Liver (tissue), 9 donors: ENCODE results near the gene VPS39. TPM values are rescaled to one million over a fixed set of nuclear protein-coding genes. Genes with fewer than 3 reads are reported as not detected.

Source experiments
- DNase-seq: peaks from one replicate; pipeline ENCODE4 v3.0.0-alpha.2; 2017; ENCODE audit warnings: low spot score
- H3K27ac ChIP-seq, 2 donors: one replicate each; pipeline ENCODE4 v1.7.0; 2013; ENCODE audit warnings: inconsistent platforms in 2 of 2, low read length in 2 of 2, control low read depth in 1 of 2, low read depth in 1 of 2, mild to moderate bottlenecking in 1 of 2
- H3K27me3 ChIP-seq, 4 donors: one replicate each; pipeline versions ENCODE4 v1.6.1 to v1.7.0; 2013; ENCODE audit warnings: low read length in 3 of 4, inconsistent platforms in 1 of 4, mild to moderate bottlenecking in 1 of 4, moderate library complexity in 1 of 4; ENCODE audit not compliant: control insufficient read depth in 4 of 4, insufficient read depth in 4 of 4
- H3K36me3 ChIP-seq, 4 donors: one replicate each; pipeline versions ENCODE4 v1.6.1 to v1.7.0; 2013; ENCODE audit warnings: low read length in 3 of 4, mild to moderate bottlenecking in 3 of 4, low read depth in 1 of 4, moderate library complexity in 1 of 4; ENCODE audit not compliant: control insufficient read depth in 4 of 4, insufficient read depth in 3 of 4
- H3K4me1 ChIP-seq, 4 donors: one replicate each; pipeline versions ENCODE4 v1.6.1 to v1.7.0; 2013; ENCODE audit warnings: low read length in 3 of 4, mild to moderate bottlenecking in 3 of 4, moderate library complexity in 1 of 4; ENCODE audit not compliant: control insufficient read depth in 4 of 4, insufficient read depth in 4 of 4
- H3K4me3 ChIP-seq, 3 donors: one replicate each; pipeline versions ENCODE4 v1.6.1 to v1.7.0; 2013; ENCODE audit warnings: low read length in 3 of 3, control low read depth in 1 of 3, low read depth in 1 of 3, mild to moderate bottlenecking in 1 of 3
- H3K9ac ChIP-seq, 2 donors: one replicate each; pipeline ENCODE4 v1.7.0; 2013; ENCODE audit warnings: low read length in 2 of 2, mild to moderate bottlenecking in 2 of 2, moderate library complexity in 2 of 2, control low read depth in 1 of 2, low read depth in 1 of 2
- H3K9me3 ChIP-seq, 4 donors: one replicate each; pipeline versions ENCODE4 v1.6.1 to v1.7.0; 2013; ENCODE audit warnings: low read length in 3 of 4; ENCODE audit not compliant: control insufficient read depth in 4 of 4
- FOXA1 ChIP-seq: IDR thresholded peaks from 2 replicates; pipeline ENCODE4 v1.6.1; 2016; ENCODE audit warnings: antibody characterized with exemption
- FOXA2 ChIP-seq: IDR thresholded peaks from 2 replicates; pipeline ENCODE4 v1.6.1; 2016; ENCODE audit warnings: antibody characterized with exemption
- GABPA ChIP-seq, 2 donors: IDR thresholded peaks in 1 of 2; conservative IDR thresholded peaks in 1 of 2; 2 replicates each; pipeline ENCODE4 v1.6.1; 2016; ENCODE audit warnings: antibody characterized with exemption in 2 of 2, mild to moderate bottlenecking in 1 of 2, moderate library complexity in 1 of 2
- HNF4A ChIP-seq, 2 donors: conservative IDR thresholded peaks; 2 replicates each; pipeline ENCODE4 v1.6.1; 2016; ENCODE audit warnings: antibody characterized with exemption in 2 of 2, mild to moderate bottlenecking in 2 of 2
- JUND ChIP-seq, 2 donors: IDR thresholded peaks; 2 replicates each; pipeline ENCODE4 v1.6.1; 2016; ENCODE audit warnings: antibody characterized with exemption in 2 of 2
- NR2F2 ChIP-seq: IDR thresholded peaks from 2 replicates; pipeline ENCODE4 v1.6.1; 2016; ENCODE audit warnings: antibody characterized with exemption
- RAD21 ChIP-seq, 2 donors: IDR thresholded peaks; 2 replicates each; pipeline ENCODE4 v1.6.1; 2016; ENCODE audit warnings: antibody characterized with exemption in 2 of 2, mild to moderate bottlenecking in 2 of 2
- RXRA ChIP-seq, 2 donors: IDR thresholded peaks; 2 replicates each; pipeline ENCODE4 v1.6.1; 2017 to 2018; ENCODE audit warnings: antibody characterized with exemption in 2 of 2, mild to moderate bottlenecking in 1 of 2
- SP1 ChIP-seq: IDR thresholded peaks from 2 replicates; pipeline ENCODE4 v1.6.1; 2018; ENCODE audit warnings: antibody characterized with exemption, mild to moderate bottlenecking
- TAF1 ChIP-seq: conservative IDR thresholded peaks from 2 replicates; pipeline ENCODE4 v1.6.1; 2016; ENCODE audit warnings: antibody characterized with exemption, mild to moderate bottlenecking
- WGBS: extraction: QIAGEN DNeasy Blood & Tissue Kit; methylation state at CpG from one replicate; pipeline ENCODE4 v1.1.7; 2013; 5-methylcytosine and 5-hydroxymethylcytosine counted together
- polyA plus RNA-seq, 2 donors: library from polyadenylated mRNA; stranded (reverse) in 1 of 2; unstranded in 1 of 2; fragments of 200-250 nt in 1 of 2; fragments of >200 nt in 1 of 2; fragmentation: Nextera tagmentation in 1 of 2; extraction: Ambion mirVana in 1 of 2; gene quantifications; one replicate each; pipeline versions ENCODE4 v1.2.1 to v1.2.3, GENCODE V29; 2013 to 2015
- total RNA-seq, 2 donors: library from RNA; depleted of rRNA; stranded (reverse); fragments of >200 nt; gene quantifications; one replicate each; pipeline ENCODE4 v1.2.3, GENCODE V29; 2014
- TF ChIP-seq, protein P1 (sequence below): IDR thresholded peaks from 2 replicates; pipeline ENCODE4 v1.6.1; 2016; ENCODE audit warnings: antibody characterized with exemption, mild to moderate bottlenecking
- TF ChIP-seq, protein P2 (sequence below): IDR thresholded peaks from 2 replicates; pipeline ENCODE4 v1.6.1; 2016; ENCODE audit warnings: antibody characterized with exemption
- TF ChIP-seq, protein P3 (sequence below): IDR thresholded peaks from 2 replicates; pipeline ENCODE4 v1.6.1; 2016; ENCODE audit warnings: antibody characterized with exemption
- TF ChIP-seq, protein P4 (sequence below): fragments of 150-350 bp; IDR thresholded peaks from 2 replicates; pipeline ENCODE4 v1.5.1; 2017; ENCODE audit warnings: improper control_type of control experiment, low read depth, low read length; ENCODE audit not compliant: missing input control
- donor health status: healthy.
- donor health status: healthy.
- donor health status: healthy.
- donor health status: healthy.
- donor health status: healthy.

VPS39 gene
- total and polyA plus RNA-seq, 4 donors: 11.1 to 41.2 (median 16.8) TPM

DNA sequence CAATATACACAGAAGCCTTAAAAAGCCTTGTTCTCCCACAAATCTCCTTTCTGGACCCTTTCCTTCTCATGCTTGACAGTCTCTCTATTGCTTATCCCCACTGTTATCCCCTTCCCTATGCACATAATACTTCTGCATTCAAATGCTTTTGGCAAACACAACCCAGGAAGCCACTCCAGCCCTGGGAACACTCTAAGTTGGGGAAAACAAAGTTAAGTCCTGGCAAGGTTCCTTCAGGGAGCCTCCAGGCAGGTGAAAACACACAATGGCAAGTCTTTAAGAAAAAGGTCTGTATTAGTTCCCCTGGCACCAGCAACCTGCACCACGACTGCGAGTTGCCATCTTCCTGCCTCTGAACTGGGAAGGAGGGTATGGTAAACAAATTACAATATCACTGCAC, 45.2 kb upstream of the VPS39 start (continued):
- TF ChIP-seq, protein P1, sequence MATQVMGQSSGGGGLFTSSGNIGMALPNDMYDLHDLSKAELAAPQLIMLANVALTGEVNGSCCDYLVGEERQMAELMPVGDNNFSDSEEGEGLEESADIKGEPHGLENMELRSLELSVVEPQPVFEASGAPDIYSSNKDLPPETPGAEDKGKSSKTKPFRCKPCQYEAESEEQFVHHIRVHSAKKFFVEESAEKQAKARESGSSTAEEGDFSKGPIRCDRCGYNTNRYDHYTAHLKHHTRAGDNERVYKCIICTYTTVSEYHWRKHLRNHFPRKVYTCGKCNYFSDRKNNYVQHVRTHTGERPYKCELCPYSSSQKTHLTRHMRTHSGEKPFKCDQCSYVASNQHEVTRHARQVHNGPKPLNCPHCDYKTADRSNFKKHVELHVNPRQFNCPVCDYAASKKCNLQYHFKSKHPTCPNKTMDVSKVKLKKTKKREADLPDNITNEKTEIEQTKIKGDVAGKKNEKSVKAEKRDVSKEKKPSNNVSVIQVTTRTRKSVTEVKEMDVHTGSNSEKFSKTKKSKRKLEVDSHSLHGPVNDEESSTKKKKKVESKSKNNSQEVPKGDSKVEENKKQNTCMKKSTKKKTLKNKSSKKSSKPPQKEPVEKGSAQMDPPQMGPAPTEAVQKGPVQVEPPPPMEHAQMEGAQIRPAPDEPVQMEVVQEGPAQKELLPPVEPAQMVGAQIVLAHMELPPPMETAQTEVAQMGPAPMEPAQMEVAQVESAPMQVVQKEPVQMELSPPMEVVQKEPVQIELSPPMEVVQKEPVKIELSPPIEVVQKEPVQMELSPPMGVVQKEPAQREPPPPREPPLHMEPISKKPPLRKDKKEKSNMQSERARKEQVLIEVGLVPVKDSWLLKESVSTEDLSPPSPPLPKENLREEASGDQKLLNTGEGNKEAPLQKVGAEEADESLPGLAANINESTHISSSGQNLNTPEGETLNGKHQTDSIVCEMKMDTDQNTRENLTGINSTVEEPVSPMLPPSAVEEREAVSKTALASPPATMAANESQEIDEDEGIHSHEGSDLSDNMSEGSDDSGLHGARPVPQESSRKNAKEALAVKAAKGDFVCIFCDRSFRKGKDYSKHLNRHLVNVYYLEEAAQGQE: no peak
- TF ChIP-seq JUND (IDR thresholded peaks at IDR 0.05) (no peak), FOXA1 (no peak), NR2F2 (no peak), GABPA (IDR thresholded peaks at IDR 0.05 in 1 of 2, conservative IDR thresholded peaks at IDR 0.05 in 1 of 2) (no peak), HNF4A (conservative IDR thresholded peaks at IDR 0.05) (no peak), TAF1 (no peak), SP1 (no peak)
- TF ChIP-seq, protein P2, sequence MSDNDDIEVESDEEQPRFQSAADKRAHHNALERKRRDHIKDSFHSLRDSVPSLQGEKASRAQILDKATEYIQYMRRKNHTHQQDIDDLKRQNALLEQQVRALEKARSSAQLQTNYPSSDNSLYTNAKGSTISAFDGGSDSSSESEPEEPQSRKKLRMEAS: no peak
- TF ChIP-seq, protein P3, sequence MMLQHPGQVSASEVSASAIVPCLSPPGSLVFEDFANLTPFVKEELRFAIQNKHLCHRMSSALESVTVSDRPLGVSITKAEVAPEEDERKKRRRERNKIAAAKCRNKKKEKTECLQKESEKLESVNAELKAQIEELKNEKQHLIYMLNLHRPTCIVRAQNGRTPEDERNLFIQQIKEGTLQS: no peak

DNA sequence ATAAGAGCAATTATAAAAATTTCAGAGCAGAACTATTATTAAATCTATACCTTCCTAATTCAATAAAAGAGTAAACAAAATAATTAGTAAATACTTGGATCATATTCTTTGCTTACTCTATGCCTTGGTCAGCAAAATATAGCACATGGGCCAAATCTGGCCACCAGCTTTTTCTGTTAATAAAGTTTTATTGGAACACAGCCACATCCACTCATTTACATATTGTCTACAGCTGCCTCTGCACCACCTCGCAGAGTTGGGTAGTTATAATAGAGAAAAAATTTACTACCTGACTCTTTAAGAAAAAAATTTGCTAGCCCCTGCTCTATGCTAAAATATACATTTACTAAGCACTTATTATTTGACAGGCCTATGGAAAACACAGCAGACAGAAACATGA, 32.7 kb upstream of the VPS39 start:
- Histone ChIP-seq H3K4me1 (no peaks in the 10 kb centered on the region), H3K27me3 (no peaks in the 10 kb centered on the region), H3K4me3 (no peak overlapping the region), H3K27ac (no peak overlapping the region), H3K9me3 (no peaks in the 10 kb centered on the region), H3K36me3 (peaks cover 11 to 37% (median 30%) of the 10 kb centered on the region in 4 donors), H3K9ac (no peak overlapping the region)
- no peak for DNase-seq
- WGBS: 97% methylated on average over 1 of the region's 1 CpG
- TF ChIP-seq RXRA (IDR thresholded peaks at IDR 0.05): no peak
- TF ChIP-seq GABPA (IDR thresholded peaks at IDR 0.05 in 1 of 2, conservative IDR thresholded peaks at IDR 0.05 in 1 of 2): no peak
- TF ChIP-seq FOXA2: no peak
- TF ChIP-seq, protein P2: no peak
- TF ChIP-seq, protein P1: no peak
- no peak for TF ChIP-seq SP1
- TF ChIP-seq TAF1: no peak
- TF ChIP-seq, protein P4, sequence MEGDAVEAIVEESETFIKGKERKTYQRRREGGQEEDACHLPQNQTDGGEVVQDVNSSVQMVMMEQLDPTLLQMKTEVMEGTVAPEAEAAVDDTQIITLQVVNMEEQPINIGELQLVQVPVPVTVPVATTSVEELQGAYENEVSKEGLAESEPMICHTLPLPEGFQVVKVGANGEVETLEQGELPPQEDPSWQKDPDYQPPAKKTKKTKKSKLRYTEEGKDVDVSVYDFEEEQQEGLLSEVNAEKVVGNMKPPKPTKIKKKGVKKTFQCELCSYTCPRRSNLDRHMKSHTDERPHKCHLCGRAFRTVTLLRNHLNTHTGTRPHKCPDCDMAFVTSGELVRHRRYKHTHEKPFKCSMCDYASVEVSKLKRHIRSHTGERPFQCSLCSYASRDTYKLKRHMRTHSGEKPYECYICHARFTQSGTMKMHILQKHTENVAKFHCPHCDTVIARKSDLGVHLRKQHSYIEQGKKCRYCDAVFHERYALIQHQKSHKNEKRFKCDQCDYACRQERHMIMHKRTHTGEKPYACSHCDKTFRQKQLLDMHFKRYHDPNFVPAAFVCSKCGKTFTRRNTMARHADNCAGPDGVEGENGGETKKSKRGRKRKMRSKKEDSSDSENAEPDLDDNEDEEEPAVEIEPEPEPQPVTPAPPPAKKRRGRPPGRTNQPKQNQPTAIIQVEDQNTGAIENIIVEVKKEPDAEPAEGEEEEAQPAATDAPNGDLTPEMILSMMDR: no peak
- TF ChIP-seq, protein P3: no peak
- no peak for TF ChIP-seq HNF4A (conservative IDR thresholded peaks at IDR 0.05)
- TF ChIP-seq NR2F2: no peak
- no peak for TF ChIP-seq RAD21 (IDR thresholded peaks at IDR 0.05)
- TF ChIP-seq JUND (IDR thresholded peaks at IDR 0.05): no peak
